SK-N-SH treated with all-trans-retinoic acid at 6 μM for 48 hours (cell line): ENCODE measurements around the gene DUSP16.

Experiments
- ARNTL ChIP-seq: fragments of 450-650 bp; formaldehyde crosslinking; IDR thresholded peaks from 2 replicates; pipeline ENCODE4 v1.5.0; 2020; ENCODE audit warnings: low read depth, mild to moderate bottlenecking, moderate library complexity, borderline replicate concordance
- CSDC2 ChIP-seq: fragments of 250-450 bp; sonication (Bioruptor Pico); IDR thresholded peaks from 2 replicates; pipeline ENCODE4 v1.5.0; 2020; ENCODE audit warnings: mild to moderate bottlenecking, moderate library complexity
- GLIS3 ChIP-seq: fragments of 250-450 bp; sonication (Bioruptor Pico); IDR thresholded peaks from 2 replicates; pipeline ENCODE4 v1.5.0; 2020; ENCODE audit warnings: mild to moderate bottlenecking, moderate library complexity
- OSR1 ChIP-seq: fragments of 250-450 bp; sonication (Bioruptor Pico); IDR thresholded peaks from 2 replicates; pipeline ENCODE4 v1.8.0; 2022; ENCODE audit warnings: moderate library complexity, mild to moderate bottlenecking, inconsistent platforms
- TCF4 ChIP-seq: fragments of 250-450 bp; sonication (Bioruptor Pico); IDR thresholded peaks from 2 replicates; pipeline ENCODE4 v1.8.0; 2021; ENCODE audit warnings: mild to moderate bottlenecking, moderate library complexity, borderline replicate concordance
- TOX ChIP-seq: fragments of 250-450 bp; sonication (Bioruptor Pico); IDR thresholded peaks from 2 replicates; pipeline ENCODE4 v1.8.0; 2021; ENCODE audit warnings: mild to moderate bottlenecking, moderate library complexity, borderline replicate concordance
- ZFP3 ChIP-seq: fragments of 250-450 bp; sonication (Bioruptor Pico); IDR thresholded peaks from 2 replicates; pipeline ENCODE4 v1.5.0; 2020; ENCODE audit warnings: mild to moderate bottlenecking, moderate library complexity
- TF ChIP-seq, protein P1 (sequence below): fragments of 250-450 bp; sonication (Bioruptor Pico); IDR thresholded peaks from 2 replicates; pipeline ENCODE4 v1.5.1; 2020; ENCODE audit warnings: low read depth, mild to moderate bottlenecking, moderate library complexity
- TF ChIP-seq, protein P2 (sequence below): fragments of 250-450 bp; sonication (Bioruptor Pico); IDR thresholded peaks from 2 replicates; pipeline ENCODE4 v1.8.0; 2020; ENCODE audit warnings: mild to moderate bottlenecking, moderate library complexity, borderline replicate concordance

DNA sequence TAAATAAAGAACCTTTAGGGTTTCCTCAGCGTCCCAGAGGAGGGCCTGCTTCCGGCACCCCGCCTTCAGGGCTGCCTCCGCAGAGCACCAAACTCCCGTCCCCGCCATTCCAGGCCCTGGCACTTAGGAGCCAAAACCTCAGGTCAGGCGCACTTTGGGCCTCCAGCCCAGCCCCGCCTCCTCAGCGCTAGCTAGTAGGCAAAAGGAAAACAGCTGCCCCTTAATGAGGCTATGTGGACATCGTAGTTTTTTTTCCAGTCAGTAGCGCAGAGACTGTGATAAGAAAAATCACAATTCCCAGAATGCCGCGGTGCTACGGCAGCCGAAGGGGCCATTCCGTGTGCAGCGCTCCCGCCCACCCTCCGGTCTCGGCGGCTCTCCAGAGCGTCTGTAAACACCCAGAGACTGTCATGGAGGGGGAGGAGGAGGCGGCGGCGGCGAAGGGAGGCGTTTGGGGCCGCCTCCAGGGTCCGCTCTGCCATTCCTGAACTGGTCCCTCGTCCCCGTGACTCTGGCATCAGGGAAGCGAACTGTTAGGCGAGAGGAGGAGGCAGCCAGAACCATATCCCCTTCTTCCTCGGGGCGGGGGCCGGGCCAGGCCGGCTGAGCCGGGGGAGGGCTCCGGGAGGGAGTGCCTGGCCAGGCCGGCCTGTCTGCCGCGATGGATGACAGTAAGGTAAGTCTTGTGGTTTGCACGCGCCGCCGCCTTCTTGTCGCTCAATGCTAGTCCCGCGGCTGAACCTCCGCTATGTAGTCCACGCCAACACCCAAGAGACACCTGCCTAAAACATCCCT, 49.0 kb upstream of the DUSP16 start, which contains the start of gene CREBL2:
- TF ChIP-seq OSR1 (CRISPR knock-in tag) (no peak), TOX (CRISPR knock-in tag) (no peak), CSDC2 (CRISPR knock-in tag) (peak; percentile 21; the same call in 1 of the 2 replicates), ZFP3 (CRISPR knock-in tag) (0 out of 2 replicates have a peak, but pooled peaks have one; percentile 39), ARNTL (CRISPR knock-in tag) (no peak), TCF4 (CRISPR knock-in tag) (peak; percentile 75; the same call in 1 of the 2 replicates), GLIS3 (no peak)
- TF ChIP-seq, protein P1, sequence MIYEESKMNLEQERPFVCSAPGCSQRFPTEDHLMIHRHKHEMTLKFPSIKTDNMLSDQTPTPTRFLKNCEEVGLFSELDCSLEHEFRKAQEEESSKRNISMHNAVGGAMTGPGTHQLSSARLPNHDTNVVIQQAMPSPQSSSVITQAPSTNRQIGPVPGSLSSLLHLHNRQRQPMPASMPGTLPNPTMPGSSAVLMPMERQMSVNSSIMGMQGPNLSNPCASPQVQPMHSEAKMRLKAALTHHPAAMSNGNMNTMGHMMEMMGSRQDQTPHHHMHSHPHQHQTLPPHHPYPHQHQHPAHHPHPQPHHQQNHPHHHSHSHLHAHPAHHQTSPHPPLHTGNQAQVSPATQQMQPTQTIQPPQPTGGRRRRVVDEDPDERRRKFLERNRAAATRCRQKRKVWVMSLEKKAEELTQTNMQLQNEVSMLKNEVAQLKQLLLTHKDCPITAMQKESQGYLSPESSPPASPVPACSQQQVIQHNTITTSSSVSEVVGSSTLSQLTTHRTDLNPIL (CRISPR knock-in tag): no peak
- TF ChIP-seq, protein P2, sequence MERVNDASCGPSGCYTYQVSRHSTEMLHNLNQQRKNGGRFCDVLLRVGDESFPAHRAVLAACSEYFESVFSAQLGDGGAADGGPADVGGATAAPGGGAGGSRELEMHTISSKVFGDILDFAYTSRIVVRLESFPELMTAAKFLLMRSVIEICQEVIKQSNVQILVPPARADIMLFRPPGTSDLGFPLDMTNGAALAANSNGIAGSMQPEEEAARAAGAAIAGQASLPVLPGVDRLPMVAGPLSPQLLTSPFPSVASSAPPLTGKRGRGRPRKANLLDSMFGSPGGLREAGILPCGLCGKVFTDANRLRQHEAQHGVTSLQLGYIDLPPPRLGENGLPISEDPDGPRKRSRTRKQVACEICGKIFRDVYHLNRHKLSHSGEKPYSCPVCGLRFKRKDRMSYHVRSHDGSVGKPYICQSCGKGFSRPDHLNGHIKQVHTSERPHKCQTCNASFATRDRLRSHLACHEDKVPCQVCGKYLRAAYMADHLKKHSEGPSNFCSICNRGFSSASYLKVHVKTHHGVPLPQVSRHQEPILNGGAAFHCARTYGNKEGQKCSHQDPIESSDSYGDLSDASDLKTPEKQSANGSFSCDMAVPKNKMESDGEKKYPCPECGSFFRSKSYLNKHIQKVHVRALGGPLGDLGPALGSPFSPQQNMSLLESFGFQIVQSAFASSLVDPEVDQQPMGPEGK: peak; percentile 67; the same call in 1 of the 2 replicates
